Caco-2 (cell line): ENCODE measurements around the gene CCDC63. TPM values are rescaled to one million over a fixed set of nuclear protein-coding genes. Genes with fewer than 3 reads are reported as not detected.

Source experiments
- BruUV-seq: library from RNA; stranded (reverse); fragments of 400-500 nt; replicated peaks from 2 replicates; lab custom pipeline; 2021; lab: Mats Ljungman, UMichigan
- CTCF ChIA-PET: fragments of 300-600 bp; sonication (Branson Sonifier 250); formaldehyde crosslinking; loops from one replicate; lab custom pipeline; 2022; ENCODE audit warnings: antibody characterized with exemption; lab: Charles Lee
- POLR2A ChIA-PET: fragments of 300-600 bp; sonication (Branson Sonifier 250); formaldehyde crosslinking; loops from one replicate; lab custom pipeline; 2022; ENCODE audit warnings: antibody characterized with exemption; lab: Charles Lee
- DNase-seq, 2 experiments: peaks; one replicate each; pipeline versions ENCODE4 v3.0.0 to v3.0.0-alpha.2; 2020 to 2022
- H3K27me3 ChIP-seq: replicated peaks from 2 replicates; pipeline ENCODE4 v1.6.0; 2011; ENCODE audit warnings: low read length; ENCODE audit not compliant: control insufficient read depth, insufficient read depth
- H3K36me3 ChIP-seq: 2 replicates; pipeline ENCODE4 v1.5.1; 2011; ENCODE audit warnings: low read length; ENCODE audit not compliant: control insufficient read depth, insufficient read depth
- H3K4me1 ChIP-seq: fragments of 250-450 bp; sonication (Bioruptor Pico); 2 replicates; pipeline ENCODE4 v1.5.1; 2020; ENCODE audit warnings: mild to moderate bottlenecking
- H3K4me3 ChIP-seq: 2 replicates; pipeline ENCODE4 v1.5.1; 2011; ENCODE audit warnings: low read depth, mild to moderate bottlenecking, control low read depth, low read length
- H3K9me3 ChIP-seq: fragments of 250-450 bp; sonication (Bioruptor Pico); 2 replicates; pipeline ENCODE4 v1.5.1; 2020; ENCODE audit warnings: mild to moderate bottlenecking, moderate library complexity
- H3K27ac Mint-ChIP-seq: one replicate; pipeline ENCODE4 v1.8.0; 2022; ENCODE audit warnings: mixed read lengths; ENCODE audit not compliant: unreplicated experiment
- H3K27me3 Mint-ChIP-seq: one replicate; pipeline ENCODE4 v1.8.0; 2022; ENCODE audit warnings: mixed read lengths; ENCODE audit not compliant: insufficient read depth, unreplicated experiment
- H3K36me3 Mint-ChIP-seq: one replicate; pipeline ENCODE4 v1.8.0; 2022; ENCODE audit warnings: mild to moderate bottlenecking, mixed read lengths; ENCODE audit not compliant: insufficient read depth, unreplicated experiment
- H3K4me1 Mint-ChIP-seq: one replicate; pipeline ENCODE4 v1.8.0; 2022; ENCODE audit warnings: low read depth, mixed read lengths; ENCODE audit not compliant: unreplicated experiment
- H3K4me3 Mint-ChIP-seq: one replicate; pipeline ENCODE4 v1.8.0; 2022; ENCODE audit warnings: mild to moderate bottlenecking, moderate library complexity, mixed read lengths; ENCODE audit not compliant: unreplicated experiment
- H3K9me3 Mint-ChIP-seq: one replicate; pipeline ENCODE4 v1.8.0; 2022; ENCODE audit warnings: mixed read lengths; ENCODE audit not compliant: unreplicated experiment
- intact Hi-C: fragments of 100-400 bp; cut with micrococcal nuclease; formaldehyde crosslinking; loops from one replicate; pipeline ENCODE4 v1.10.0; 2022; ENCODE audit not compliant: unreplicated experiment
- total RNA-seq: library from RNA; stranded (reverse); gene quantifications from 2 replicates; pipeline ENCODE4 v1.2.3, GENCODE V29; 2022
- TF ChIP-seq, protein P1 (sequence below), 2 experiments: fragments of 200-600 bp in 1 of 2; IDR thresholded peaks; 1 replicate in 1 of 2; 2 replicates in 1 of 2; pipeline versions ENCODE4 v1.5.1 to v1.8.0; 2011 to 2022; ENCODE audit warnings: antibody characterized with exemption in 1 of 2, control low read depth in 1 of 2, inconsistent platforms in 1 of 2, low read depth in 1 of 2, low read length in 1 of 2, mild to moderate bottlenecking in 1 of 2, moderate library complexity in 1 of 2; ENCODE audit not compliant: insufficient read depth in 1 of 2, severe bottlenecking in 1 of 2, unreplicated experiment in 1 of 2

The CCDC63 gene
- total RNA-seq, 1 experiment from 2014 or later = not detected

DNA sequence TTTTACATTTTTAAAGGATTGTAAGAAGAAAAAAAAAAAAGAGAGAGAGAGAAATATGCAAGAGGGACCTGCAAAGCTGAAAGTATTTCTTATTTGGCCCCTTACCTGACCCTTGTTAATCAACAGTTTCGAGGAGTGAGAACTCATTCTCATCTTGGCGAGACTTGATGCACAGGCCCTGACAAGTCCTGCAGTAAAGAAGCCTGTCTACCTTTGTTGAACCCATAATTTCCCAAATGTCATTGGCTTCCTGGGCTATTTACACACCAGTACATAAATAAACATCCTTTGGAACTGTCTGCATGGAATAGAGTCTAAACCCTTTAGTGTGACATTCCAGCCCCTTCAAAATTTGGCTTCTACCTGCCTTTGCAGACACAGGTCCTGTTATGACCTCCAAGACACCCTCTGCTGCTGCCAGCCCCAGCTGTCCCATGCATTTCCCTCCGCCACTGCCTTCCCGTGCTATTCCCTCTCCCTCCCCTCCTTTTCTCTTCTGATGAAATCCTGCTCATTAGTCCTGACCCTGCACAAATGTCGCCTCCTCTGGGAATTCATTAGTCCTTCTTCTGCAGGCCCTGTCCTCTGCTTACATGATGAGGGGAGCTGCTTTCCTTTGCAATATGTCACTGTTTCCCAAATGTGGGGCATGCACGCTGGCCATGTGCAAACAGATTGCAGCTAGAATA is 38.5 kb downstream of the CCDC63 start:
- peaks cover 8% of the 10 kb centered on the region for H3K9me3 Mint-ChIP-seq
- BruUV-seq = no TSS peak
- intact Hi-C loops = loop anchor here (5.0 kb wide), 1 partner anchor 433 kb away; the partner anchor contains the start of gene ARPC3
- Histone ChIP-seq H3K27me3 (no peaks in the 10 kb centered on the region), H3K36me3 (no peaks in the 10 kb centered on the region), H3K9me3 (no peaks in the 10 kb centered on the region), H3K4me1 (no peaks in the 10 kb centered on the region), H3K4me3 (no peak overlapping the region)
- DNase-seq = no peak
- TF ChIP-seq, protein P1, sequence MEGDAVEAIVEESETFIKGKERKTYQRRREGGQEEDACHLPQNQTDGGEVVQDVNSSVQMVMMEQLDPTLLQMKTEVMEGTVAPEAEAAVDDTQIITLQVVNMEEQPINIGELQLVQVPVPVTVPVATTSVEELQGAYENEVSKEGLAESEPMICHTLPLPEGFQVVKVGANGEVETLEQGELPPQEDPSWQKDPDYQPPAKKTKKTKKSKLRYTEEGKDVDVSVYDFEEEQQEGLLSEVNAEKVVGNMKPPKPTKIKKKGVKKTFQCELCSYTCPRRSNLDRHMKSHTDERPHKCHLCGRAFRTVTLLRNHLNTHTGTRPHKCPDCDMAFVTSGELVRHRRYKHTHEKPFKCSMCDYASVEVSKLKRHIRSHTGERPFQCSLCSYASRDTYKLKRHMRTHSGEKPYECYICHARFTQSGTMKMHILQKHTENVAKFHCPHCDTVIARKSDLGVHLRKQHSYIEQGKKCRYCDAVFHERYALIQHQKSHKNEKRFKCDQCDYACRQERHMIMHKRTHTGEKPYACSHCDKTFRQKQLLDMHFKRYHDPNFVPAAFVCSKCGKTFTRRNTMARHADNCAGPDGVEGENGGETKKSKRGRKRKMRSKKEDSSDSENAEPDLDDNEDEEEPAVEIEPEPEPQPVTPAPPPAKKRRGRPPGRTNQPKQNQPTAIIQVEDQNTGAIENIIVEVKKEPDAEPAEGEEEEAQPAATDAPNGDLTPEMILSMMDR (IDR thresholded peaks at IDR 0.05; ENCODE audit: insufficient read depth in 1 of 2, low read depth in 1 of 2, low read length in 1 of 2, severe bottlenecking in 1 of 2, unreplicated experiment in 1 of 2) = no peak
- no peaks in the 10 kb centered on the region for H3K36me3 Mint-ChIP-seq
- CTCF ChIA-PET = interaction anchor here (0.6 kb wide), 1 partner anchor 415 kb away, joined by 6 read pairs; no protein-coding TSS in a partner anchor
- no peaks in the 10 kb centered on the region for H3K4me1 Mint-ChIP-seq
- POLR2A ChIA-PET = no interaction called here
- H3K27ac Mint-ChIP-seq = no peak overlapping the region
- no peak overlapping the region for H3K4me3 Mint-ChIP-seq
- peaks cover 10% of the 10 kb centered on the region for H3K27me3 Mint-ChIP-seq

DNA sequence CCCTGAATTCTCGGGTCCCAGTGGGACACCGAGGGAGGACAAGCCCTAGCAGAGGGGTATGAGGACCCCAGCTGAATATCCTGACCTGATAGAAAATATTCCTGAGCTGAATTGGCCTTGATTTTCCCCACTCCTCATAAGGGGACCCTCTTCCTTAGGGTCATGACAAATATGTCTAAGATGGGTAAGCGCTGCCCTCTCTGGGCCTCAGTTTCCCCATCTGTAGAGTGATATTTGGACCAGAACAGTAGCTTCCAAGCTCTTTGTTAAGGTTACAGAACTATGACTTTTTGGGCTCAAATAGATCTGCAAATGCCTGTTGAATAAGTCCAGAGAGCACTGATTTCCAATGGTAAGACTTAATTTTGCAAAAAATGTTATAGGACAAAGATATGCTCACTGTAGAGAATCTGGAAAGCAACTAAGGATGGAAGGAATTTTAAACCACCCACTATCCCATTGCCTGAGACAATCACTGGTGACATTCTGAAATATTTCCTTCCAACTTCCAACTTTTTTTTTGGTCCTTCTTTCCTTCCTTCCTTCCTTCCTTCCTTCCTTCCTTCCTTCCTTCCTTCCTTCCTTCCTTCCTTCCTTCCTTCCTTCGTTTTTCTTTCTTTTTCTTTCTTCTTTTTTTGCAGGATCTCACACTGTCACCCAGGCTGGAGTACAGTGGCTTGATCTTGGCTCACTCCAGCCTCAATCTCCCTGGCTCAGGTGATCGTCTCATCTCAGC is 41.6 kb downstream of the CCDC63 start:
- H3K4me3 ChIP-seq = no peak overlapping the region
- ChIA-PET CTCF (interaction anchor here (0.6 to 1.2 kb wide), 9 partner anchors 40 to 794 kb away, joined by 3 to 29 read pairs (median 4); partner anchors contain the start of gene CCDC63), POLR2A (no interaction called here)
- no TSS peak for BruUV-seq
- intact Hi-C loops = loop anchor here (1.0 to 5.0 kb wide), 2 partner anchors 62 to 436 kb away; partner anchors contain the start of gene ARPC3
- no peaks in the 10 kb centered on the region for H3K4me1 Mint-ChIP-seq
- H3K27me3 Mint-ChIP-seq = peaks cover 10% of the 10 kb centered on the region
- peak overlapping the region; percentile 77 for H3K4me3 Mint-ChIP-seq
- no peaks in the 10 kb centered on the region for H3K27me3 ChIP-seq
- H3K27ac Mint-ChIP-seq = peak overlapping the region; percentile 64
- no peaks in the 10 kb centered on the region for H3K9me3 Mint-ChIP-seq
- DNase-seq = no peak
- no peaks in the 10 kb centered on the region for H3K36me3 ChIP-seq
- no peaks in the 10 kb centered on the region for H3K36me3 Mint-ChIP-seq
- no peaks in the 10 kb centered on the region for H3K9me3 ChIP-seq
- TF ChIP-seq, protein P1 (IDR thresholded peaks at IDR 0.05; ENCODE audit: insufficient read depth in 1 of 2, low read depth in 1 of 2, low read length in 1 of 2, severe bottlenecking in 1 of 2, unreplicated experiment in 1 of 2) = no peak
- H3K4me1 ChIP-seq = no peaks in the 10 kb centered on the region

DNA sequence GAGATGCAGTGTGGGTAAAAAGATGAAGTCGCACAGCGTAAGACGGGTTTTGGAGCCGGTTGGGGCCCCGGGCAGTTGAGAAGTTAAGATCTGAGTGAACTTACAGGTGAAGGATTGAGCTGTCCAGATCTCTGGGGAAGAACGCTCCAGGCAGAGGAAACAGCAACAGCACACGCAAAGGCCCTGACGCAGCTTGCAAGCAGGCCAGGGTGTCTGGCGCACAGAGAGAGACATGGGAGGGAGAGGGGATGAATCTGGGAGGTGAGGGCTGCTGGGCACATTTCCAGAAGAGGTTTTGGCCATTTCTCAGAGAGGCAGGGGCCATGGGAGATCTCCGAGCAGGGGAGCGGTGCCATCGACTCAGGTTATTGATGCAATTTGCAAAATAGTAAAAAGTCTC is 42.6 kb downstream of the CCDC63 start:
- no peak overlapping the region for H3K4me3 Mint-ChIP-seq
- 0 out of 2 replicates have a peak, but pooled peaks cover 3% of the 10 kb centered on the region for H3K4me1 ChIP-seq
- H3K27ac Mint-ChIP-seq = no peak overlapping the region
- ChIA-PET POLR2A (no interaction called here), CTCF (no interaction called here)
- H3K4me1 Mint-ChIP-seq = no peaks in the 10 kb centered on the region
- peaks cover 14% of the 10 kb centered on the region for H3K27me3 Mint-ChIP-seq
- no peaks in the 10 kb centered on the region for H3K36me3 ChIP-seq
- intact Hi-C loops = loop anchor here (5.0 kb wide), 1 partner anchor 437 kb away; the partner anchor contains the start of gene ARPC3
- H3K4me3 ChIP-seq = no peak overlapping the region
- BruUV-seq = no TSS peak
- H3K9me3 ChIP-seq = no peaks in the 10 kb centered on the region
- no peak for DNase-seq
- H3K9me3 Mint-ChIP-seq = no peaks in the 10 kb centered on the region
- H3K36me3 Mint-ChIP-seq = no peaks in the 10 kb centered on the region
- no peaks in the 10 kb centered on the region for H3K27me3 ChIP-seq
- TF ChIP-seq, protein P1 (IDR thresholded peaks at IDR 0.05; ENCODE audit: insufficient read depth in 1 of 2, low read depth in 1 of 2, low read length in 1 of 2, severe bottlenecking in 1 of 2, unreplicated experiment in 1 of 2) = no peak
